Measurements from ENCODE around the gene CSK. TPM values are rescaled to one million over a fixed set of nuclear protein-coding genes. Genes with fewer than 3 reads are reported as not detected.

CSK gene
- total RNA-seq, 1 donor from 2014 or later: 70.9 TPM

- Mint-ChIP-seq H3K36me3 (ENCODE audit: insufficient read depth) (no peaks in the 10 kb centered on the region), H3K4me3 (ENCODE audit: low read depth) (no peak overlapping the region), H3K4me1 (ENCODE audit: low read depth) (peaks cover 21% of the 10 kb centered on the region), H3K9me3 (ENCODE audit: low read depth) (no peaks in the 10 kb centered on the region), H3K27ac (no peak overlapping the region), H3K27me3 (no peaks in the 10 kb centered on the region)
- DNase-seq (ENCODE audit: low spot score, unreplicated experiment): no peak
- no peak for TF ChIP-seq CTCF (IDR thresholded peaks at IDR 0.05; ENCODE audit: unreplicated experiment)
These were observed 6.3 kb downstream of the CSK start for GRCh38 chr15:74788042-74788682.

DNA sequence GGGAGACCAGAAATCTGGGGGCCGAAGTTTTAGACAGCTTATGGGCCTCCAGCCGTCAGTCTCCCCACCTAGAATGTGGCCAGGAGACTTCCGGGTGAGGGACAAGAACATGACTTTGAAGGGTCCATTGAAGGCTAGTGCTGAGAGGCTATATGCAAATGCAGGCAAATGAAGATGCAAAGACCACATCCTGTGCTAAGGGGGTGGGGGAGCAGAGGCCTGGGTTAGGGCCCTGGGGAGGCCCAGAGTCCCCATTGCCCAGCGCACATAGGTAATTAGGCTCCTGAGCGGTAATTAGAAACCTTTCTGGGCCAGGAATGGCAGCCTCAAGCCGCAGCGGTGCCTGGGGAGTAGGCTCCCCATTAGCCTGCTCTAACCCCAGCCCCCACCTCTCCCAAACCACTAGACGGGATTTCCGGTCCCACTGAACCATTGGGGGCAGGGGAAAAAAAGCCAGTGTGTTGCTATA lies 6.8 kb downstream of the CSK start:
- Mint-ChIP-seq H3K27ac (no peak overlapping the region), H3K27me3 (no peaks in the 10 kb centered on the region), H3K4me3 (ENCODE audit: low read depth) (no peak overlapping the region), H3K4me1 (ENCODE audit: low read depth) (peaks cover 16% of the 10 kb centered on the region), H3K36me3 (ENCODE audit: insufficient read depth) (no peaks in the 10 kb centered on the region), H3K9me3 (ENCODE audit: low read depth) (no peaks in the 10 kb centered on the region)
- TF ChIP-seq CTCF (IDR thresholded peaks at IDR 0.05; ENCODE audit: unreplicated experiment): no peak
- no peak for DNase-seq (ENCODE audit: low spot score, unreplicated experiment)

GRCh38 chr15:74789171-74789631 lies 7.3 kb downstream of the CSK start:
- Mint-ChIP-seq H3K4me1 (ENCODE audit: low read depth) (peaks cover 14% of the 10 kb centered on the region), H3K9me3 (ENCODE audit: low read depth) (no peaks in the 10 kb centered on the region), H3K27me3 (no peaks in the 10 kb centered on the region), H3K27ac (no peak overlapping the region), H3K4me3 (ENCODE audit: low read depth) (no peak overlapping the region), H3K36me3 (ENCODE audit: insufficient read depth) (no peaks in the 10 kb centered on the region)
- DNase-seq (ENCODE audit: low spot score, unreplicated experiment): no peak
- no peak for TF ChIP-seq CTCF (IDR thresholded peaks at IDR 0.05; ENCODE audit: unreplicated experiment)

GRCh38 chr15:74789741-74790079 lies 7.8 kb downstream of the CSK start:
- no peak overlapping the region for H3K27ac Mint-ChIP-seq
- DNase-seq (ENCODE audit: low spot score, unreplicated experiment): no peak
- no peak overlapping the region for H3K4me3 Mint-ChIP-seq (ENCODE audit: low read depth)
- H3K9me3 Mint-ChIP-seq (ENCODE audit: low read depth): no peaks in the 10 kb centered on the region
- H3K4me1 Mint-ChIP-seq (ENCODE audit: low read depth): peaks cover 14% of the 10 kb centered on the region
- TF ChIP-seq CTCF (IDR thresholded peaks at IDR 0.05; ENCODE audit: unreplicated experiment): no peak
- H3K36me3 Mint-ChIP-seq (ENCODE audit: insufficient read depth): no peaks in the 10 kb centered on the region
- H3K27me3 Mint-ChIP-seq: no peaks in the 10 kb centered on the region

DNA sequence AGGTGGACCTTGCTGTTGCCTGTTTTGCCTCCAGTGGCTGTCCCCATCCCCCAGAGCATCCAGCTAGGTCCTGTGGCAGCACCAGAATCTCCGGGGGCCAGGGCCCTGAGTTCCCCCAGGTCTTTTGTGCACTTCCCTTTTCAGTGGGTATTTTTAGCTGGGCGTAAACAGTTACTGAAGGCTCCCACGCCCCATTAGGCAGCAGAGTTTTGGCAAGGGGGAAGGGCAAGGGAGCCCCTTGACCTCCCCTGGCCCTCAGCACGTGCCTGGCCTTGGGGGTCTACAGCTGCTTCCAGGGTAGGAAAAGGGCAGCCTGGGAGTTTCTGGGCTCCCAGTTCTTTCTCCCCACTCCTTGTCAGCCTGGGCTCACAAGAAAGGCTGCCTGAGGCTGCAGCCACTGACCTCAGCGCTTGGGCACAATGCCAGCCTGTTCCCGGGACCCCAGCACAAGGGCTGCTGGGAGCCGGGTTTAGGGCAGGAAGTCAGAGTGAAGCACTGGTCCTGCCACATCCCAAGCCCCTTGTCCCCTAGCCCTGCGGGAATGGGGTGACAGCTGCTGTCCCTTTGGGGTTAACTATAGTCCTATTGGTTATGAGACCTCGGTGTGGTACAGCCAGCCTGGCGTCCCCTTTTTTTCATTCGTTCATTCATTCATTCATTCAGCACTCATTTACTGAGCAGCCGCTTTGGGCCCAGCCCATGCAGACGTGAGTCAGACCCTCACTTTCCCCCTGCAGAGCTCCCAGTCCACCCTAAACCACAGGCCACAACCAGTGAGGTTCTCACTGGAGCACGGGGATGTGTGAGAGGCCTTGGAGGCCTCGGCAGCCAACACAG lies 8.4 kb downstream of the CSK start:
- no peak for DNase-seq (ENCODE audit: low spot score, unreplicated experiment)
- no peaks in the 10 kb centered on the region for H3K36me3 Mint-ChIP-seq (ENCODE audit: insufficient read depth)
- H3K4me3 Mint-ChIP-seq (ENCODE audit: low read depth): no peak overlapping the region
- peaks cover 14% of the 10 kb centered on the region for H3K4me1 Mint-ChIP-seq (ENCODE audit: low read depth)
- no peaks in the 10 kb centered on the region for H3K9me3 Mint-ChIP-seq (ENCODE audit: low read depth)
- H3K27ac Mint-ChIP-seq: no peak overlapping the region
- H3K27me3 Mint-ChIP-seq: no peaks in the 10 kb centered on the region
- TF ChIP-seq CTCF (IDR thresholded peaks at IDR 0.05; ENCODE audit: unreplicated experiment): no peak
